LHCN-M2 (cell line): ENCODE data around the gene APOBEC2. TPM values are rescaled to one million over a fixed set of nuclear protein-coding genes. Genes with fewer than 3 reads are reported as not detected.
A peak's percentile ranks its signal among the peaks of the same experiment; 100 is the strongest.

ENCODE experiments used
- DNase-seq: peaks from one replicate; pipeline ENCODE4 v3.0.0-alpha.2; 2012; ENCODE audit warnings: low read depth
- total RNA-seq: library from RNA; depleted of rRNA; stranded (reverse); fragments of >200 nt; gene quantifications from 2 replicates; pipeline ENCODE4 v1.2.3, GENCODE V29; 2014

Gene APOBEC2
- total RNA-seq, 1 experiment from 2014 or later: 0.63 TPM

DNA sequence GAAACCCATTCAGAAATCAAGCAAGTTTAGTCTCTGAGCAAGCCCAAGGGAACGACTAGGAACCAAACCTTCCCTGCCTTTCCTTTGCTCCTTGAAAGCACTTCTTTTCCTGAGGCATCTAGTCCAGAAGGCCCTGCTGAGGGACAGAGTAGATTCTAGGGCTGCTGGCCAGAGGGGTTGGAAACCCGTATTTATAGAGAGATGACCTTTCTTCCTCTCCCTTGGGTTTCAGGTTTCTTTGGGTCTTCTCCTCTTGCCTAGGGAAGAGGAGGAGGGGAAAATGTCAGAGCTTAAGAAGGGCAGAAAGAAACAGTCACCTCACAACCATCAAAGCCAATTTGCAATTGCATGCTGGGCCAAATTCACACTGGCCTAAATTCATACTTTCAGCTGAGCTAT lies 5.8 kb downstream of the APOBEC2 start:
- no peak for DNase-seq

DNA sequence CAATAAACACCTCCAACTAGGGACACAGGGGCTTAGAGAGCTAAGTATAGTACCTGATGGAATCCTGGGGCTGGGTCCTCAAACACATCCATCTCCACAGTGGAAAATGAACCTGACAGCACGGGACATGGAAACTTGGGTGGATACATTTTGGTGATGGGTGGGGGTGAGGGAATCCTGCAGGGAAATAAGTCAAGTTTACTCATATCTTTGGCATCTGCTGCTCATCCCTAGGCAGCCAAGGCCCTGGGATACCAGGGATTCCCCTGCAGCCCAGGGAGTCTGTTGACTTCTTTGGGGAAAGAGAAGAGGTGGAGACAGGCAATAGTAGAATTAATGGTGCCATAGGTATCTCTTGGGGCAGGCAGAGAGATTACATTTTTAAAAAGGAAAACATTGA lies 6.6 kb downstream of the APOBEC2 start:
- peak; percentile 5 for DNase-seq

GRCh38 chr6:41061196-41061726 lies 8.3 kb downstream of the APOBEC2 start:
- no peak for DNase-seq

DNA sequence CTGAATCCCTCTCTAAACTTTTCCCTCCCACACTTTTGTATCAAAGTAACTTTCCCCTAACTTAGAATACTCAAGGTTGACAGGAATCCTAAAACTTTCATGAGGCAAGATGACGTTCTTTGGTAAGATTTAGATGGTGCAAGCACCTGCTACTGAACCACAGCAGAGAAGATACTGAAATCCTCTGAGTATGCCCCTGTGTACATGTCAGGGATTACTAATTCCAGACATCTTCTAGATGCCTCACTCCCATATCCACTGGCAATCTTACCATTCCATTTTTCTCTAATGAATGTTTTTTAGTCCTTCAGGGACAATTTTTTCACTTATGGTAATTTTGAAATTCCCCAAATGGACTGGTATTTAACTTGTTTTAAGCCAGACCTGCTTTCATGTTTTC lies 9.1 kb downstream of the APOBEC2 start:
- no peak for DNase-seq

GRCh38 chr6:41063884-41064285 lies 10.9 kb downstream of the APOBEC2 start:
- no peak for DNase-seq

GRCh38 chr6:41064841-41065240 lies 11.8 kb downstream of the APOBEC2 start:
- DNase-seq: no peak

DNA sequence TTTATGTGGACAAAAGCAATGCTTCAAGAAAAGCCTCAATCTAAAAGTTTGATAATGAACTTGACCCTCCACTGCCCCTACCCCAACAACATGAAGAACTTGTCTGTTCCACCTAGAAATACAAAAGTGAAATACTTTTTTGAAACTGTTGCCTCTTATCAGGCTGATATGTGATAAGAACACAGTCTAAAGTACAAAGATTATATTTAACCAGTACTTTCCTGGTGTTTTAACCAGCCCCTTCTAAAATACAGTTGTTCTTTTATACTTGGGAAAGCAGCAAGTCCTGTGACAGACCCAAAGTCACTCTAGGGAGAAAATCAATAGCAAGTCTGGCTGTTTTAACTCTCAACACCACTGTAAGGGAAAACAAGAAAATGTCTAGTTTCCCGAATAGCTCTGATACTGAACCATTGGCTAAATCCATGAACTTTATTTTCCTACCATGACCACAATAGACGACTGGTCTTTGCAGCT lies 12.6 kb downstream of the APOBEC2 start:
- DNase-seq: no peak

- DNase-seq: peak; percentile 68
These were observed 13.9 kb downstream of the APOBEC2 start for GRCh38 chr6:41066867-41067304.

GRCh38 chr6:41071501-41071922 lies 18.5 kb downstream of the APOBEC2 start:
- no peak for DNase-seq

- peak; percentile 99 for DNase-seq
These were observed 19.2 kb downstream of the APOBEC2 start, which contains the start of gene OARD1 for GRCh38 chr6:41071923-41072835. Gene OARD1, minus strand, starts transcription at chr6:41072356. Its CDS starts 722 bp downstream, at chr6:41071634.

DNA sequence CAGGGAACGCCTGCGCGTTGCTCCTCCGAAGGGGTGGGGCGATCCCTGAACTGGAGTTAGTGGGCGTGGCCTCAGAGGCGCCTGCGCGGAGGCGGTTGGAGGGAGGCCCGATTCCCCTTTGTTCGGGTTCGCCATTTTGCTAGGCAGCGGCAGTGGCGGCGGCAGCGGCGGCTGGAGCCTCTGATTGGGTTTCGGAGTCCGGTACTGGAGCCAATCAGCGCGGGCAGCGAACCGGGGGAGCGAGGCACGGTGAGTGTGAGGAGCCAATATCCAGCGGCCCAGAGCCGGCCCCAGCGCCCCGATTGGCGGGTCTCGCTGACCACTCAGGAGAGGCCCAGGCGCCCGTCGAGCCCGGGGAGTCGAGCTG lies 19.8 kb downstream of the APOBEC2 start, which contains the start of gene NFYA:
TSS of gene NFYA (plus strand) at position 139 of the 367 bp plus-strand sequence. CDS start 6,116 bp downstream, outside the sequence.
- DNase-seq: no peak

GRCh38 chr6:41073203-41073967 lies 20.4 kb downstream of the APOBEC2 start:
- DNase-seq: peak; percentile 67

GRCh38 chr6:41073968-41074691 lies 21.1 kb downstream of the APOBEC2 start:
- peak; percentile 36 for DNase-seq

DNA sequence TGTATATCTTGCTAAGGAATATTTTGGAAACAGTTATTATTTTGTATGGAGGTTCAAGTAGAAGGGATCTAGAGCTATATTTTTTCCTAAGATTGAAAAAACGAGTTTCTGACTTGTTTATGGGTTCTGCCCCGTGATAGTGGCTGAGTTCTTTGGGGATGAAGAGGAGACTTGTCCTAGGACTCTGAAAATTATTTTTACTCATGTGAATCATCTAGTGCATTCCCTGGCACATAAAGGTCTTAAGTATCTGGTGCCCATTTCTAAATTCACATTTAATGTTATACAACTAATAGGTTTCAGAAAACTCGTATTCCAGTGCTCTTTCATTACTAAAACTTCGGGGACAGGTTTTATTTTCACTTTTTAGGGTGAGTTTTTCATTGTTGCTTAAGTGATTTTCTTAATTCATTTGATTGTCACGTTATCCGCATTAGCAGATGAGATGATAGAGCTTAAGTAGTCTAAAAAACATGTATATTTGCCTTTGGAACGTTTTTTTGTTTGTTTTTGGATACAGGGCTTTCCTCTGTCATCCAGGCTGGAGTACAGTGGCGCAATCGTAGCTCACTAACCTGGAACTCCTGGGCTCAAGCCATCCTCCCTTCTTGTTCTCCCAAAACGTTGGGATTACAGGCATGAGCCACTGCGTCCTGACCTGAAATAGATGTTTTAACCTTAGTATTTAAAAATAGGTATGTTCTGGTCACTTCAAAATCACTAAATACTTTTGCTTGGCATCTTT lies 21.9 kb downstream of the APOBEC2 start:
- DNase-seq: peak; percentile 7

GRCh38 chr6:41075651-41076626 lies 22.9 kb downstream of the APOBEC2 start:
- no peak for DNase-seq

- no peak for DNase-seq
These were observed 24.5 kb downstream of the APOBEC2 start for GRCh38 chr6:41077536-41077935.

- DNase-seq: no peak
These were observed 25.1 kb downstream of the APOBEC2 start for GRCh38 chr6:41078101-41078500.

DNA sequence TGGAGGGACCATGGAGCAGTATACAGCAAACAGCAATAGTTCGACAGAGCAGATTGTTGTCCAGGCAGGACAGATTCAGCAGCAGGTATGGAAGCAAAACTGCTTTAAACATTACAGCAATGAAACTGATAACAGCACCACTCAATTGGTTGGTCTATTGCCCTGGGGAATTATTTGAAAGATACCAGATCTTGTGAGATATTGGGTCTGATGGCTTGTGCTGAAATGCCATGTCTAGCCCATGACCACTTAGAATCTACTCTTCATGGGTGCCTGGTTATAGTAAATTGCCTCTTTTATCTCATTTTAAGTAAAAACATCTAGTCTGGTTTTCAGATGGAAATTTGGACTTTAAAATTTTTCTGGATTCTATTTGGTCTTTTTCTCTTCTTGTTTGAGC lies 26.1 kb downstream of the APOBEC2 start:
- no peak for DNase-seq

DNA sequence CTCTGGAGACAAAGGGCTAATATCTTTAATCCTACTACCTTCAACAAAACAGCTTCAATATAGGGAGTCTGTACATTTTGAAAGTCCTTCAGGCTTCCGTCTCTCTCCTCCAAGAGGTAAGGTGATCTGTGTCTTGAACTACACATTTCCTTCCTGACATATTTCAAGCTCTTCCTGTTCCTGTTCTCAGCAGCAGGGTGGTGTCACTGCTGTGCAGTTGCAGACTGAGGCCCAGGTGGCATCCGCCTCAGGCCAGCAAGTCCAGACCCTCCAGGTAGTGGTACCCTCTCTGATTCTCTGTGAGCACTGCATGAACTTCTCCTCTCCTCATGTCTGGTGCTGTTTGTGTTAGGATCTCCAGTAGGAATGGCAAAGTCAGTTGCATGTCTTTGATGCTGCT lies 27.6 kb downstream of the APOBEC2 start:
- no peak for DNase-seq
